ENCODE results near the gene CHST11.

DNA sequence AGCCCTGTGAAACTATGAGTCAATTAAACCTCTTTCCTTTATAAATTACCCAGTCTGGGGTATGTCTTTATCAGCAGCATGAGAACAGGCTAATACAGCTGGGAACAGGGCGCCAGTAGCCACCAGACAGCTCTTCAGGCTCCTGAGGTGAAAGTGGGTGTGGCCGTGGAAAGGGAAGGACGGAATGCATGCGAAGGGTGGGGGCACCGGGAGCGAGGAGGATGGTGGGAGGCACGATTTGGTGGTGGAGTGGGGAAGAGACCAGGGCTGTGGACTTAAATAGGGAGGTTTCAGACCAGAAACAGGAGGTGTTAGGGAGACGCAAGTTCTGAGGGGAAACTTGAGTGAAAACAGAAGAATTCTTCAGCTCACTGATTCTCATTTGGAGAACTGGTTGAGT lies 44.1 kb upstream of the CHST11 start:
- TF ChIP-seq, protein P1, sequence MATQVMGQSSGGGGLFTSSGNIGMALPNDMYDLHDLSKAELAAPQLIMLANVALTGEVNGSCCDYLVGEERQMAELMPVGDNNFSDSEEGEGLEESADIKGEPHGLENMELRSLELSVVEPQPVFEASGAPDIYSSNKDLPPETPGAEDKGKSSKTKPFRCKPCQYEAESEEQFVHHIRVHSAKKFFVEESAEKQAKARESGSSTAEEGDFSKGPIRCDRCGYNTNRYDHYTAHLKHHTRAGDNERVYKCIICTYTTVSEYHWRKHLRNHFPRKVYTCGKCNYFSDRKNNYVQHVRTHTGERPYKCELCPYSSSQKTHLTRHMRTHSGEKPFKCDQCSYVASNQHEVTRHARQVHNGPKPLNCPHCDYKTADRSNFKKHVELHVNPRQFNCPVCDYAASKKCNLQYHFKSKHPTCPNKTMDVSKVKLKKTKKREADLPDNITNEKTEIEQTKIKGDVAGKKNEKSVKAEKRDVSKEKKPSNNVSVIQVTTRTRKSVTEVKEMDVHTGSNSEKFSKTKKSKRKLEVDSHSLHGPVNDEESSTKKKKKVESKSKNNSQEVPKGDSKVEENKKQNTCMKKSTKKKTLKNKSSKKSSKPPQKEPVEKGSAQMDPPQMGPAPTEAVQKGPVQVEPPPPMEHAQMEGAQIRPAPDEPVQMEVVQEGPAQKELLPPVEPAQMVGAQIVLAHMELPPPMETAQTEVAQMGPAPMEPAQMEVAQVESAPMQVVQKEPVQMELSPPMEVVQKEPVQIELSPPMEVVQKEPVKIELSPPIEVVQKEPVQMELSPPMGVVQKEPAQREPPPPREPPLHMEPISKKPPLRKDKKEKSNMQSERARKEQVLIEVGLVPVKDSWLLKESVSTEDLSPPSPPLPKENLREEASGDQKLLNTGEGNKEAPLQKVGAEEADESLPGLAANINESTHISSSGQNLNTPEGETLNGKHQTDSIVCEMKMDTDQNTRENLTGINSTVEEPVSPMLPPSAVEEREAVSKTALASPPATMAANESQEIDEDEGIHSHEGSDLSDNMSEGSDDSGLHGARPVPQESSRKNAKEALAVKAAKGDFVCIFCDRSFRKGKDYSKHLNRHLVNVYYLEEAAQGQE (tag by site-specific recombination; IDR thresholded peaks at IDR 0.05), result no peak
- TF ChIP-seq, protein P2, sequence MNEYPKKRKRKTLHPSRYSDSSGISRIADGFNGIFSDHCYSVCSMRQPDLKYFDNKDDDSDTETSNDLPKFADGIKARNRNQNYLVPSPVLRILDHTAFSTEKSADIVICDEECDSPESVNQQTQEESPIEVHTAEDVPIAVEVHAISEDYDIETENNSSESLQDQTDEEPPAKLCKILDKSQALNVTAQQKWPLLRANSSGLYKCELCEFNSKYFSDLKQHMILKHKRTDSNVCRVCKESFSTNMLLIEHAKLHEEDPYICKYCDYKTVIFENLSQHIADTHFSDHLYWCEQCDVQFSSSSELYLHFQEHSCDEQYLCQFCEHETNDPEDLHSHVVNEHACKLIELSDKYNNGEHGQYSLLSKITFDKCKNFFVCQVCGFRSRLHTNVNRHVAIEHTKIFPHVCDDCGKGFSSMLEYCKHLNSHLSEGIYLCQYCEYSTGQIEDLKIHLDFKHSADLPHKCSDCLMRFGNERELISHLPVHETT (tag by site-specific recombination; IDR thresholded peaks at IDR 0.05), result no peak
- no peak for TF ChIP-seq ZNF404 (tag by site-specific recombination; IDR thresholded peaks at IDR 0.05)
- TF ChIP-seq ZSCAN23 (tag by site-specific recombination; IDR thresholded peaks at IDR 0.05), result no peak
- TF ChIP-seq ZBTB7A (tag by site-specific recombination; IDR thresholded peaks at IDR 0.05; ENCODE audit: low read depth), result no peak
- no peak for TF ChIP-seq KLF1 (tag by site-specific recombination; IDR thresholded peaks at IDR 0.05)
- no peak for TF ChIP-seq HOXA7 (CRISPR knock-in tag; IDR thresholded peaks at IDR 0.05; ENCODE audit: borderline replicate concordance)
- TF ChIP-seq, protein P3, sequence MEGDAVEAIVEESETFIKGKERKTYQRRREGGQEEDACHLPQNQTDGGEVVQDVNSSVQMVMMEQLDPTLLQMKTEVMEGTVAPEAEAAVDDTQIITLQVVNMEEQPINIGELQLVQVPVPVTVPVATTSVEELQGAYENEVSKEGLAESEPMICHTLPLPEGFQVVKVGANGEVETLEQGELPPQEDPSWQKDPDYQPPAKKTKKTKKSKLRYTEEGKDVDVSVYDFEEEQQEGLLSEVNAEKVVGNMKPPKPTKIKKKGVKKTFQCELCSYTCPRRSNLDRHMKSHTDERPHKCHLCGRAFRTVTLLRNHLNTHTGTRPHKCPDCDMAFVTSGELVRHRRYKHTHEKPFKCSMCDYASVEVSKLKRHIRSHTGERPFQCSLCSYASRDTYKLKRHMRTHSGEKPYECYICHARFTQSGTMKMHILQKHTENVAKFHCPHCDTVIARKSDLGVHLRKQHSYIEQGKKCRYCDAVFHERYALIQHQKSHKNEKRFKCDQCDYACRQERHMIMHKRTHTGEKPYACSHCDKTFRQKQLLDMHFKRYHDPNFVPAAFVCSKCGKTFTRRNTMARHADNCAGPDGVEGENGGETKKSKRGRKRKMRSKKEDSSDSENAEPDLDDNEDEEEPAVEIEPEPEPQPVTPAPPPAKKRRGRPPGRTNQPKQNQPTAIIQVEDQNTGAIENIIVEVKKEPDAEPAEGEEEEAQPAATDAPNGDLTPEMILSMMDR (tag by site-specific recombination; IDR thresholded peaks at IDR 0.05), result no peak
- TF ChIP-seq ZNF274 (IDR thresholded peaks at IDR 0.05; ENCODE audit: low read length), result no peak
- no peak for TF ChIP-seq ZNF274 (tag by site-specific recombination; IDR thresholded peaks at IDR 0.05; ENCODE audit: borderline replicate concordance)
- TF ChIP-seq, protein P4, sequence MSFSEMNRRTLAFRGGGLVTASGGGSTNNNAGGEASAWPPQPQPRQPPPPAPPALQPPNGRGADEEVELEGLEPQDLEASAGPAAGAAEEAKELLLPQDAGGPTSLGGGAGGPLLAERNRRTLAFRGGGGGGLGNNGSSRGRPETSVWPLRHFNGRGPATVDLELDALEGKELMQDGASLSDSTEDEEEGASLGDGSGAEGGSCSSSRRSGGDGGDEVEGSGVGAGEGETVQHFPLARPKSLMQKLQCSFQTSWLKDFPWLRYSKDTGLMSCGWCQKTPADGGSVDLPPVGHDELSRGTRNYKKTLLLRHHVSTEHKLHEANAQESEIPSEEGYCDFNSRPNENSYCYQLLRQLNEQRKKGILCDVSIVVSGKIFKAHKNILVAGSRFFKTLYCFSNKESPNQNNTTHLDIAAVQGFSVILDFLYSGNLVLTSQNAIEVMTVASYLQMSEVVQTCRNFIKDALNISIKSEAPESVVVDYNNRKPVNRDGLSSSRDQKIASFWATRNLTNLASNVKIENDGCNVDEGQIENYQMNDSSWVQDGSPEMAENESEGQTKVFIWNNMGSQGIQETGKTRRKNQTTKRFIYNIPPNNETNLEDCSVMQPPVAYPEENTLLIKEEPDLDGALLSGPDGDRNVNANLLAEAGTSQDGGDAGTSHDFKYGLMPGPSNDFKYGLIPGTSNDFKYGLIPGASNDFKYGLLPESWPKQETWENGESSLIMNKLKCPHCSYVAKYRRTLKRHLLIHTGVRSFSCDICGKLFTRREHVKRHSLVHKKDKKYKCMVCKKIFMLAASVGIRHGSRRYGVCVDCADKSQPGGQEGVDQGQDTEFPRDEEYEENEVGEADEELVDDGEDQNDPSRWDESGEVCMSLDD (tag by site-specific recombination; IDR thresholded peaks at IDR 0.05), result no peak
- TF ChIP-seq, protein P5, sequence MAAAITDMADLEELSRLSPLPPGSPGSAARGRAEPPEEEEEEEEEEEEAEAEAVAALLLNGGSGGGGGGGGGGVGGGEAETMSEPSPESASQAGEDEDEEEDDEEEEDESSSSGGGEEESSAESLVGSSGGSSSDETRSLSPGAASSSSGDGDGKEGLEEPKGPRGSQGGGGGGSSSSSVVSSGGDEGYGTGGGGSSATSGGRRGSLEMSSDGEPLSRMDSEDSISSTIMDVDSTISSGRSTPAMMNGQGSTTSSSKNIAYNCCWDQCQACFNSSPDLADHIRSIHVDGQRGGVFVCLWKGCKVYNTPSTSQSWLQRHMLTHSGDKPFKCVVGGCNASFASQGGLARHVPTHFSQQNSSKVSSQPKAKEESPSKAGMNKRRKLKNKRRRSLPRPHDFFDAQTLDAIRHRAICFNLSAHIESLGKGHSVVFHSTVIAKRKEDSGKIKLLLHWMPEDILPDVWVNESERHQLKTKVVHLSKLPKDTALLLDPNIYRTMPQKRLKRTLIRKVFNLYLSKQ (tag by site-specific recombination; IDR thresholded peaks at IDR 0.05; ENCODE audit: borderline replicate concordance), result no peak
- TF ChIP-seq ZNF292 (tag by site-specific recombination; IDR thresholded peaks at IDR 0.05; ENCODE audit: borderline replicate concordance, low read depth), result no peak

Data from HEK293 (cell line).